K562 (cell line): ENCODE measurements around the gene RDH13. TPM values are rescaled to one million over a fixed set of nuclear protein-coding genes. Genes with fewer than 3 reads are reported as not detected.

Source experiments
- ATAC-seq: fragments of 200-7000 bp; cut with Tn5 transposase; 3 replicates; pipeline ENCODE4 v1.9.1; 2020; ENCODE audit warnings: moderate library complexity
- BruUV-seq: library from RNA; stranded (reverse); fragments of 400-500 nt; replicated peaks from 2 replicates; lab custom pipeline; 2021; lab: Mats Ljungman, UMichigan
- CTCF ChIA-PET: fragments of 300-600 bp; formaldehyde crosslinking; extraction: SDS; loops from one replicate; lab custom pipeline; 2021; ENCODE audit warnings: low intra/inter-chr PET ratio; lab: Yijun Ruan, JAX
- POLR2A ChIA-PET: fragments of 300-600, 350-650 bp; sonication (Branson Sonifier 250); formaldehyde crosslinking; extraction: SDS; loops from one replicate; lab custom pipeline; 2021; ENCODE audit warnings: antibody characterized with exemption, inconsistent platforms; lab: Yijun Ruan, JAX
- DNase-seq, 4 experiments: peaks; one replicate each; pipeline versions ENCODE4 v3.0.0 to v3.0.0-alpha.2; 2011 to 2018; ENCODE audit warnings: low spot score in 3 of 4, mixed read lengths in 3 of 4; ENCODE audit errors: extremely low read depth in 1 of 4
- FAIRE-seq: peaks from 2 replicates; lab custom pipeline; 2011; peaks lifted over from hg19 to GRCh38; lab: Jason Lieb, UNC
- H2AFZ ChIP-seq: 2 replicates; pipeline ENCODE4 v1.6.0; 2011; ENCODE audit warnings: low read depth, low read length, control low read depth, inconsistent platforms
- H3K27ac ChIP-seq: fragments of 200-600 bp; 3 replicates; pipeline ENCODE4 v1.8.0; 2011; ENCODE audit warnings: low read depth, mild to moderate bottlenecking, control low read depth, inconsistent platforms, low read length, moderate library complexity, mixed read lengths; ENCODE audit errors: extremely low read depth
- H3K27me3 ChIP-seq, 2 experiments: fragments of 300-600 bp in 1 of 2; 2 replicates in 1 of 2; 3 replicates in 1 of 2; pipeline versions ENCODE4 v1.6.0 to v1.8.0; 2011; ENCODE audit warnings: inconsistent platforms in 2 of 2, low read length in 2 of 2, mild to moderate bottlenecking in 1 of 2, mixed read lengths in 1 of 2, moderate library complexity in 1 of 2; ENCODE audit not compliant: control insufficient read depth in 2 of 2, insufficient read depth in 2 of 2
- H3K36me3 ChIP-seq: fragments of 300-600 bp; 3 replicates; pipeline ENCODE4 v1.8.0; 2011; ENCODE audit warnings: mild to moderate bottlenecking, low read length, inconsistent platforms; ENCODE audit not compliant: control insufficient read depth, insufficient read depth
- H3K4me1 ChIP-seq, 2 experiments: fragments of 200-600 bp in 1 of 2; replicated peaks in 1 of 2; 2 replicates in 1 of 2; 3 replicates in 1 of 2; pipeline versions ENCODE4 v1.5.1 to v1.8.0; 2011; ENCODE audit warnings: inconsistent platforms in 2 of 2, low read length in 2 of 2, mild to moderate bottlenecking in 1 of 2, mixed read lengths in 1 of 2, moderate library complexity in 1 of 2; ENCODE audit not compliant: control insufficient read depth in 2 of 2, insufficient read depth in 2 of 2
- H3K4me2 ChIP-seq: 2 replicates; pipeline ENCODE4 v1.6.1; 2011; ENCODE audit warnings: low read length, control low read depth, inconsistent platforms, mixed read lengths; ENCODE audit not compliant: insufficient read depth
- H3K4me3 ChIP-seq: fragments of 200-600 bp; sonication (generic), shearing (Covaris generic); 2 replicates; pipeline ENCODE4 v1.5.1; 2016; ENCODE audit warnings: control low read depth, inconsistent platforms
- H3K79me2 ChIP-seq: fragments of 200-600 bp; 3 replicates; pipeline ENCODE4 v1.8.0; 2011; ENCODE audit warnings: low read length, inconsistent platforms; ENCODE audit not compliant: control insufficient read depth, insufficient read depth
- H3K9ac ChIP-seq, 2 experiments: 2 replicates each; pipeline versions ENCODE4 v1.6.0 to v1.6.1; 2011; ENCODE audit warnings: low read depth in 2 of 2, low read length in 2 of 2, control low read depth in 1 of 2, inconsistent platforms in 1 of 2, mild to moderate bottlenecking in 1 of 2, mixed read lengths in 1 of 2; ENCODE audit not compliant: insufficient read depth in 1 of 2
- H3K9me1 ChIP-seq: one replicate; pipeline ENCODE4 v1.6.0; 2011; ENCODE audit warnings: inconsistent platforms, mild to moderate bottlenecking, low read length, moderate library complexity; ENCODE audit not compliant: control insufficient read depth, insufficient read depth
- H3K9me3 ChIP-seq: replicated peaks from 2 replicates; pipeline ENCODE4 v1.5.1; 2011; ENCODE audit warnings: low read depth, low read length, inconsistent platforms; ENCODE audit not compliant: control insufficient read depth, insufficient read depth
- H4K20me1 ChIP-seq: replicated peaks from 2 replicates; pipeline ENCODE4 v1.6.1; 2011; ENCODE audit warnings: low read length, inconsistent platforms, mixed read lengths; ENCODE audit not compliant: control insufficient read depth, insufficient read depth
- KLF13 ChIP-seq: fragments of 450-650 bp; IDR thresholded peaks from 2 replicates; pipeline ENCODE4 v1.6.1; 2016; ENCODE audit warnings: missing genetic modification characterization, low read depth, mild to moderate bottlenecking, missing compliant biosample characterization, moderate library complexity, borderline replicate concordance
- MCM7 ChIP-seq, 2 experiments: fragments of 450-650 bp; IDR thresholded peaks; 2 replicates each; pipeline ENCODE4 v1.6.1; 2016 to 2018
- RBM17 ChIP-seq: fragments of 200-400 bp; formaldehyde crosslinking; IDR thresholded peaks from 2 replicates; pipeline ENCODE4 v1.6.1; 2017; ENCODE audit warnings: low read depth, mild to moderate bottlenecking, low read length, borderline replicate concordance
- RUNX1 ChIP-seq: sonication (generic); IDR thresholded peaks from 2 replicates; pipeline ENCODE4 v1.6.1; 2016; ENCODE audit warnings: antibody characterized with exemption, low read depth
- ZKSCAN1 ChIP-seq: fragments of 150-350 bp; IDR thresholded peaks from 2 replicates; pipeline ENCODE4 v1.6.1; 2016; ENCODE audit warnings: low read depth, low read length
- ZNF23 ChIP-seq: fragments of 250-450 bp; sonication (Bioruptor Pico); IDR thresholded peaks from 2 replicates; pipeline ENCODE4 v1.4.0; 2020; ENCODE audit warnings: mild to moderate bottlenecking
- ZNF239 ChIP-seq: fragments of 250-450 bp; sonication (Bioruptor Pico); IDR thresholded peaks from 2 replicates; pipeline ENCODE4 v1.4.0; 2020; ENCODE audit warnings: mild to moderate bottlenecking
- WGBS: fragments of 100-300 bp; shearing (Covaris generic); methylation state at CpG from one replicate; pipeline ENCODE4 v1.1.6; 2016; ENCODE audit warnings: low coverage, mixed read lengths; ENCODE audit not compliant: insufficient coverage; ENCODE audit errors: missing lambda C conversion rate; 5-methylcytosine and 5-hydroxymethylcytosine counted together
- in situ Hi-C: fragments of 300-500 bp; cut with MboI; formaldehyde crosslinking; loops from 4 replicates; pipeline ENCODE4 v1.15.0; 2018; ENCODE audit warnings: inconsistent platforms, mixed read lengths
- intact Hi-C: fragments of 100-400 bp; cut with micrococcal nuclease; formaldehyde crosslinking; loops from 2 replicates; pipeline ENCODE4 v1.14.2; 2022
- polyA plus RNA-seq, 8 experiments: library from polyadenylated mRNA; depleted of rRNA in 4 of 8; stranded (reverse) in 5 of 8; unstranded in 3 of 8; fragments of >200 nt; fragmentation: Nextera tagmentation in 2 of 8; fragmentation: Illumina TruSeq in 1 of 8; extraction: Ambion mirVana in 2 of 8; extraction: Trizol in 1 of 8; gene quantifications; 2 replicates each; pipeline versions ENCODE4 v1.2.1 to v1.2.3, GENCODE V29; 2011 to 2014; ENCODE audit warnings: inconsistent platforms in 1 of 8, missing spikeins in 1 of 8
- total RNA-seq, 7 experiments: library from RNA; depleted of rRNA in 6 of 7; stranded (reverse); fragments of >200 nt in 6 of 7; fragmentation: Illumina TruSeq in 2 of 7; extraction: Trizol in 2 of 7; gene quantifications; 2 replicates each; pipeline versions ENCODE4 v1.2.1 to v1.2.3, GENCODE V29; 2011 to 2021; ENCODE audit warnings: low replicate concordance in 1 of 7
- TF ChIP-seq, protein P1 (sequence below): fragments of 250-450 bp; sonication (Bioruptor Pico); IDR thresholded peaks from 2 replicates; pipeline ENCODE4 v1.4.0; 2020
- TF ChIP-seq, protein P2 (sequence below): IDR thresholded peaks from 3 replicates; pipeline ENCODE4 v1.6.1; 2011; ENCODE audit warnings: borderline replicate concordance, mild to moderate bottlenecking, moderate library complexity; ENCODE audit not compliant: insufficient read length; ENCODE audit errors: extremely low read depth
- TF ChIP-seq, protein P3 (sequence below): sonication (generic); formaldehyde crosslinking; IDR thresholded peaks from 2 replicates; pipeline ENCODE4 v1.8.0; 2023; ENCODE audit warnings: missing genetic modification reagents, mild to moderate bottlenecking, borderline replicate concordance

RDH13 gene
- total and polyA plus RNA-seq, 9 of the 15 experiments (the other 6 are each of a cell fraction or from before 2014, with no cell fraction given), result 7.5 to 70.3 (median 39.5) TPM

DNA sequence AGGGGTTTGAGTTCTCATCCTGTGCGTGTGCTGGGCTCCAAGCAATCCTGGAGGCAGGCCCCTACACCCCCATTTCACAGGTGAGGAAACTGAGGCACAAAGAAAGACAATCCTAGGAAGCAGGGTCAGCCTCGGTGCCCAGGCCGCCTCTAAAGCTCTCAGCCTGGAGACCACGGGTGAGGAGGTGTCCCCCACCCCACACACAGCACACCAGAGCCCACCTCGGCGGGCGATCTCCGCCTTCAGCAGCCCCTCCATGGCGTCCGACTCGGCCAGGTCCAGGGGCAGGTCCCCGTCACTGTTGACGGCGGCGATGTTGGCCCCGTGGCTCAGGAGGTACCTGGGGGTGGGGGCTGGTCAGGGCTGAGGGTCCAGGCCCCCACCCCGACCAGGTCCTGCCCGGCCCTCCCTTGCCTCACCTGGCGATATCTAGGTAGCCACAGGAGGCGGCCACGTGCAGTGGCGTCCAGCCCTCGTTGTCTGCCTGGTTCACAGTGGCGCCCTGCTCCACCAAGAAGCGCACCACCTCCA lies 49.4 kb upstream of the RDH13 start (continued):
- TF ChIP-seq, protein P1, sequence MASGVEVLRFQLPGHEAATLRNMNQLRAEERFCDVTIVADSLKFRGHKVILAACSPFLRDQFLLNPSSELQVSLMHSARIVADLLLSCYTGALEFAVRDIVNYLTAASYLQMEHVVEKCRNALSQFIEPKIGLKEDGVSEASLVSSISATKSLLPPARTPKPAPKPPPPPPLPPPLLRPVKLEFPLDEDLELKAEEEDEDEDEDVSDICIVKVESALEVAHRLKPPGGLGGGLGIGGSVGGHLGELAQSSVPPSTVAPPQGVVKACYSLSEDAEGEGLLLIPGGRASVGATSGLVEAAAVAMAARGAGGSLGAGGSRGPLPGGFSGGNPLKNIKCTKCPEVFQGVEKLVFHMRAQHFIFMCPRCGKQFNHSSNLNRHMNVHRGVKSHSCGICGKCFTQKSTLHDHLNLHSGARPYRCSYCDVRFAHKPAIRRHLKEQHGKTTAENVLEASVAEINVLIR (CRISPR knock-in tag), result no peak
- TF ChIP-seq, all 486 proteins: peak for 0

DNA sequence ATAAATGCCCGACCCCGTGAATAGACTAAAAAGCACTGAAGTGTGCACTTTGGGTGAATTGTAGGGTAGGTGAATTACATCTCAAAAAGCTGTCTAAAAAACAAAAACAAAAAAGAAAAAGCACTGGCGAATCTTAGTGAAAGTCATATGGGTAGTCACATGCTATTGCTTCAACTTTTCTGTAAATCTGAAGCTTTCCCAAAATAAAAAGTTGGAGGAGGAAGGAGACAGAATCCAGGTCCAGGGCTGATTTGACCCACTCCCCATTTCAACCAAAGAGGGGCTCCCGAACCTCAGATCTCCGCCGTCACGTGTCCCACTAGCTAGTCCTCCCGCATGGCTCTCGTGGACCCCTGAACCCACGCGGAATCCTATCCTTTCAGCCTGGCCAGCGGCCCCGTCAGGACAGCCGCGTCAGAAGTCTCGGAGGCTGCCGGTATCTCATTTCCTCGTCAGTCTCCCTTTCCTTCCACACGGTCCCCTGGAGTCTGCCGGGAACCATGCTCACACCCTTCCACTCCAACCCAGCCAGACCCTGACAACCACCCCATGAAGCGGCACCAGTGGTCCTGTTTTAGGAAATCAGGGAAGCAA lies 48.4 kb upstream of the RDH13 start:
- no TSS peak for BruUV-seq
- H3K4me1 ChIP-seq, result peaks cover 32 to 59% of the 10 kb centered on the region in 2 experiments
- H3K4me3 ChIP-seq, result no peak overlapping the region
- no peak for DNase-seq
- no peak overlapping the region for H3K27ac ChIP-seq
- no peak for ATAC-seq
- H3K9me1 ChIP-seq, result peaks cover 4% of the 10 kb centered on the region
- 88% methylated on average over 20 of the region's 21 CpGs for WGBS
- FAIRE-seq, result no peak
- H3K4me2 ChIP-seq, result no peak overlapping the region
- POLR2A ChIA-PET, result interaction anchor here (0.6 kb wide), 2 partner anchors 31 to 178 kb away, joined by 3 read pairs; no protein-coding TSS in a partner anchor
- peaks cover 63% of the 10 kb centered on the region for H3K79me2 ChIP-seq
- H4K20me1 ChIP-seq, result peaks cover 27% of the 10 kb centered on the region
- in situ Hi-C loops, result no loop called here
- no peaks in the 10 kb centered on the region for H3K27me3 ChIP-seq
- intact Hi-C loops, result no loop called here
- no peak overlapping the region for H2AFZ ChIP-seq
- H3K36me3 ChIP-seq, result peaks cover 67% of the 10 kb centered on the region; the same call in 2 of the 3 replicates
- H3K9me3 ChIP-seq, result no peaks in the 10 kb centered on the region
- peak overlapping the region in 1 of 2 experiments; percentile 55; a peak in 2 of 4 replicates for H3K9ac ChIP-seq
- CTCF ChIA-PET, result no interaction called here
- TF ChIP-seq ZNF239 (CRISPR knock-in tag), result no peak
- TF ChIP-seq ZKSCAN1, result no peak
- TF ChIP-seq, protein P2, sequence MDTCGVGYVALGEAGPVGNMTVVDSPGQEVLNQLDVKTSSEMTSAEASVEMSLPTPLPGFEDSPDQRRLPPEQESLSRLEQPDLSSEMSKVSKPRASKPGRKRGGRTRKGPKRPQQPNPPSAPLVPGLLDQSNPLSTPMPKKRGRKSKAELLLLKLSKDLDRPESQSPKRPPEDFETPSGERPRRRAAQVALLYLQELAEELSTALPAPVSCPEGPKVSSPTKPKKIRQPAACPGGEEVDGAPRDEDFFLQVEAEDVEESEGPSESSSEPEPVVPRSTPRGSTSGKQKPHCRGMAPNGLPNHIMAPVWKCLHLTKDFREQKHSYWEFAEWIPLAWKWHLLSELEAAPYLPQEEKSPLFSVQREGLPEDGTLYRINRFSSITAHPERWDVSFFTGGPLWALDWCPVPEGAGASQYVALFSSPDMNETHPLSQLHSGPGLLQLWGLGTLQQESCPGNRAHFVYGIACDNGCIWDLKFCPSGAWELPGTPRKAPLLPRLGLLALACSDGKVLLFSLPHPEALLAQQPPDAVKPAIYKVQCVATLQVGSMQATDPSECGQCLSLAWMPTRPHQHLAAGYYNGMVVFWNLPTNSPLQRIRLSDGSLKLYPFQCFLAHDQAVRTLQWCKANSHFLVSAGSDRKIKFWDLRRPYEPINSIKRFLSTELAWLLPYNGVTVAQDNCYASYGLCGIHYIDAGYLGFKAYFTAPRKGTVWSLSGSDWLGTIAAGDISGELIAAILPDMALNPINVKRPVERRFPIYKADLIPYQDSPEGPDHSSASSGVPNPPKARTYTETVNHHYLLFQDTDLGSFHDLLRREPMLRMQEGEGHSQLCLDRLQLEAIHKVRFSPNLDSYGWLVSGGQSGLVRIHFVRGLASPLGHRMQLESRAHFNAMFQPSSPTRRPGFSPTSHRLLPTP, result no peak
- no peak for TF ChIP-seq KLF13 (tag)
- TF ChIP-seq RBM17, result no peak
- no peak for TF ChIP-seq MCM7 (IDR thresholded peaks at IDR 0.05)
- TF ChIP-seq, protein P3, sequence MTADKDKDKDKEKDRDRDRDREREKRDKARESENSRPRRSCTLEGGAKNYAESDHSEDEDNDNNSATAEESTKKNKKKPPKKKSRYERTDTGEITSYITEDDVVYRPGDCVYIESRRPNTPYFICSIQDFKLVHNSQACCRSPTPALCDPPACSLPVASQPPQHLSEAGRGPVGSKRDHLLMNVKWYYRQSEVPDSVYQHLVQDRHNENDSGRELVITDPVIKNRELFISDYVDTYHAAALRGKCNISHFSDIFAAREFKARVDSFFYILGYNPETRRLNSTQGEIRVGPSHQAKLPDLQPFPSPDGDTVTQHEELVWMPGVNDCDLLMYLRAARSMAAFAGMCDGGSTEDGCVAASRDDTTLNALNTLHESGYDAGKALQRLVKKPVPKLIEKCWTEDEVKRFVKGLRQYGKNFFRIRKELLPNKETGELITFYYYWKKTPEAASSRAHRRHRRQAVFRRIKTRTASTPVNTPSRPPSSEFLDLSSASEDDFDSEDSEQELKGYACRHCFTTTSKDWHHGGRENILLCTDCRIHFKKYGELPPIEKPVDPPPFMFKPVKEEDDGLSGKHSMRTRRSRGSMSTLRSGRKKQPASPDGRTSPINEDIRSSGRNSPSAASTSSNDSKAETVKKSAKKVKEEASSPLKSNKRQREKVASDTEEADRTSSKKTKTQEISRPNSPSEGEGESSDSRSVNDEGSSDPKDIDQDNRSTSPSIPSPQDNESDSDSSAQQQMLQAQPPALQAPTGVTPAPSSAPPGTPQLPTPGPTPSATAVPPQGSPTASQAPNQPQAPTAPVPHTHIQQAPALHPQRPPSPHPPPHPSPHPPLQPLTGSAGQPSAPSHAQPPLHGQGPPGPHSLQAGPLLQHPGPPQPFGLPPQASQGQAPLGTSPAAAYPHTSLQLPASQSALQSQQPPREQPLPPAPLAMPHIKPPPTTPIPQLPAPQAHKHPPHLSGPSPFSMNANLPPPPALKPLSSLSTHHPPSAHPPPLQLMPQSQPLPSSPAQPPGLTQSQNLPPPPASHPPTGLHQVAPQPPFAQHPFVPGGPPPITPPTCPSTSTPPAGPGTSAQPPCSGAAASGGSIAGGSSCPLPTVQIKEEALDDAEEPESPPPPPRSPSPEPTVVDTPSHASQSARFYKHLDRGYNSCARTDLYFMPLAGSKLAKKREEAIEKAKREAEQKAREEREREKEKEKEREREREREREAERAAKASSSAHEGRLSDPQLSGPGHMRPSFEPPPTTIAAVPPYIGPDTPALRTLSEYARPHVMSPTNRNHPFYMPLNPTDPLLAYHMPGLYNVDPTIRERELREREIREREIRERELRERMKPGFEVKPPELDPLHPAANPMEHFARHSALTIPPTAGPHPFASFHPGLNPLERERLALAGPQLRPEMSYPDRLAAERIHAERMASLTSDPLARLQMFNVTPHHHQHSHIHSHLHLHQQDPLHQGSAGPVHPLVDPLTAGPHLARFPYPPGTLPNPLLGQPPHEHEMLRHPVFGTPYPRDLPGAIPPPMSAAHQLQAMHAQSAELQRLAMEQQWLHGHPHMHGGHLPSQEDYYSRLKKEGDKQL, result no peak
- no peak for TF ChIP-seq RUNX1
- no peak for TF ChIP-seq ZNF23 (CRISPR knock-in tag)
